ENCODE measurements around the gene KIF1B. TPM values are rescaled to one million over a fixed set of nuclear protein-coding genes. Genes with fewer than 3 reads are reported as not detected.
"Not testable (repeated sequence)": the region's sequence is repeated elsewhere in the genome, so short reads cannot be mapped to it uniquely, and the experiment has no call there.

Gene KIF1B
- total RNA-seq, 2 experiments from 2014 or later = 10.0 to 11.2 TPM

GRCh38 chr1:10415211-10415930 lies 205.0 kb downstream of the KIF1B start:
- peak overlapping the region; percentile 89 for H3K27ac Mint-ChIP-seq
- H3K36me3 Mint-ChIP-seq = peaks cover 22% of the 10 kb centered on the region
- H3K9me3 Mint-ChIP-seq = no peaks in the 10 kb centered on the region
- peaks cover 6% of the 10 kb centered on the region for H3K4me1 Mint-ChIP-seq
- peak overlapping the region; percentile 7 for H3K4me3 Mint-ChIP-seq
- no peaks in the 10 kb centered on the region for H3K27me3 Mint-ChIP-seq
- DNase-seq = no peak

- Mint-ChIP-seq H3K27ac (peak overlapping the region; percentile 32), H3K36me3 (peaks cover 22% of the 10 kb centered on the region)
- DNase-seq, H3K4me1 Mint-ChIP-seq, H3K9me3 Mint-ChIP-seq, H3K4me3 Mint-ChIP-seq, H3K27me3 Mint-ChIP-seq: not testable (repeated sequence)
Observed at GRCh38 chr1:10415967-10416366, 205.6 kb downstream of the KIF1B start.

GRCh38 chr1:10418741-10419140 lies 208.4 kb downstream of the KIF1B start:
- not testable (repeated sequence) for DNase-seq, H3K4me1 Mint-ChIP-seq, H3K27me3 Mint-ChIP-seq, H3K4me3 Mint-ChIP-seq, H3K9me3 Mint-ChIP-seq, H3K27ac Mint-ChIP-seq
- H3K36me3 Mint-ChIP-seq = peaks cover 18% of the 10 kb centered on the region

- Mint-ChIP-seq H3K9me3 (no peaks in the 10 kb centered on the region), H3K36me3 (peaks cover 18% of the 10 kb centered on the region), H3K4me1 (peaks cover 6% of the 10 kb centered on the region), H3K27me3 (no peaks in the 10 kb centered on the region), H3K4me3 (no peak overlapping the region), H3K27ac (no peak overlapping the region)
- DNase-seq = no peak
Observed at GRCh38 chr1:10419351-10419750, 209.0 kb downstream of the KIF1B start.

- no peak overlapping the region for H3K4me3 Mint-ChIP-seq
- H3K27me3 Mint-ChIP-seq = no peaks in the 10 kb centered on the region
- H3K36me3 Mint-ChIP-seq = peaks cover 11% of the 10 kb centered on the region
- H3K4me1 Mint-ChIP-seq = no peaks in the 10 kb centered on the region
- DNase-seq = no peak
- no peaks in the 10 kb centered on the region for H3K9me3 Mint-ChIP-seq
- H3K27ac Mint-ChIP-seq = no peak overlapping the region
Observed at GRCh38 chr1:10421637-10422036, 211.3 kb downstream of the KIF1B start.

- Mint-ChIP-seq H3K27ac (no peak overlapping the region), H3K4me3 (no peak overlapping the region), H3K9me3 (no peaks in the 10 kb centered on the region), H3K36me3 (peaks cover 8% of the 10 kb centered on the region), H3K4me1 (peaks cover 2% of the 10 kb centered on the region), H3K27me3 (no peaks in the 10 kb centered on the region)
- DNase-seq = no peak
Observed at GRCh38 chr1:10424034-10424433, 213.7 kb downstream of the KIF1B start.

- H3K27me3 Mint-ChIP-seq = no peaks in the 10 kb centered on the region
- peaks cover 3% of the 10 kb centered on the region for H3K36me3 Mint-ChIP-seq
- no peak overlapping the region for H3K27ac Mint-ChIP-seq
- H3K9me3 Mint-ChIP-seq = no peaks in the 10 kb centered on the region
- DNase-seq = no peak
- no peak overlapping the region for H3K4me3 Mint-ChIP-seq
- peaks cover 3% of the 10 kb centered on the region for H3K4me1 Mint-ChIP-seq
Observed at GRCh38 chr1:10424651-10425050, 214.3 kb downstream of the KIF1B start.

GRCh38 chr1:10425826-10426534 lies 215.6 kb downstream of the KIF1B start:
- H3K4me3 Mint-ChIP-seq = not testable (repeated sequence)

GRCh38 chr1:10426535-10426848 lies 216.1 kb downstream of the KIF1B start:
- not testable (repeated sequence) for H3K27ac Mint-ChIP-seq, H3K9me3 Mint-ChIP-seq, H3K27me3 Mint-ChIP-seq, H3K36me3 Mint-ChIP-seq, H3K4me3 Mint-ChIP-seq, DNase-seq
- H3K4me1 Mint-ChIP-seq = peaks cover 13% of the 10 kb centered on the region

More at GRCh38 chr1:10425826-10426534, 215.6 kb downstream of the KIF1B start:
- not testable (repeated sequence) for H3K27me3 Mint-ChIP-seq, H3K36me3 Mint-ChIP-seq, H3K27ac Mint-ChIP-seq, H3K4me1 Mint-ChIP-seq, H3K9me3 Mint-ChIP-seq, DNase-seq

GRCh38 chr1:10428984-10429383 lies 218.6 kb downstream of the KIF1B start:
- Mint-ChIP-seq H3K4me1 (peaks cover 21% of the 10 kb centered on the region), H3K9me3 (no peaks in the 10 kb centered on the region), H3K27me3 (no peaks in the 10 kb centered on the region), H3K4me3 (no peak overlapping the region), H3K27ac (no peak overlapping the region), H3K36me3 (peaks cover 5% of the 10 kb centered on the region)
- DNase-seq = no peak

- peak; percentile 10 for DNase-seq
- Mint-ChIP-seq H3K9me3 (no peaks in the 10 kb centered on the region), H3K4me1 (peaks cover 21% of the 10 kb centered on the region), H3K27ac (peak overlapping the region; percentile 96), H3K4me3 (peak overlapping the region; percentile 91), H3K27me3 (no peaks in the 10 kb centered on the region), H3K36me3 (peaks cover 5% of the 10 kb centered on the region)
Observed at GRCh38 chr1:10429868-10430215, 219.5 kb downstream of the KIF1B start.

- DNase-seq = peak; percentile 96
- no peaks in the 10 kb centered on the region for H3K27me3 Mint-ChIP-seq
Observed at GRCh38 chr1:10430216-10431069, 220.1 kb downstream of the KIF1B start, which contains the start of gene CENPS. TSS of gene CENPS (plus strand) at chr1:10430433. CDS start at chr1:10430518, 85 bp downstream.

More at GRCh38 chr1:10430216-10431069, 220.1 kb downstream of the KIF1B start, which contains the start of gene CENPS:
- Mint-ChIP-seq H3K27ac (peak within 1 kb of the TSS; percentile 96), H3K36me3 (peaks cover 5% of the 10 kb centered on the region), H3K4me1 (peaks cover 21% of the 10 kb centered on the region), H3K9me3 (no peaks in the 10 kb centered on the region), H3K4me3 (peak within 1 kb of the TSS; percentile 91)
